HG02973 (cell line): ENCODE measurements around the gene KRTAP21-3.

ENCODE experiments used
- ATAC-seq: cut with Tn5 transposase; IDR thresholded peaks from one replicate; pipeline ENCODE4 v1.9.1; 2021; ENCODE audit warnings: moderate library complexity; ENCODE audit not compliant: unreplicated experiment

The KRTAP21-3 gene

GRCh38 chr21:30668776-30669175 is 49.8 kb downstream of the KRTAP21-3 start:
- no peak for ATAC-seq
